Caco-2 (cell line): ENCODE measurements around the gene POLR1E. TPM values are rescaled to one million over a fixed set of nuclear protein-coding genes. Genes with fewer than 3 reads are reported as not detected.
A peak's percentile ranks its signal among the peaks of the same experiment; 100 is the strongest.

Experiments used
- BruUV-seq: library from RNA; stranded (reverse); fragments of 400-500 nt; replicated peaks from 2 replicates; lab custom pipeline; 2021; lab: Mats Ljungman, UMichigan
- CTCF ChIA-PET: fragments of 300-600 bp; sonication (Branson Sonifier 250); formaldehyde crosslinking; loops from one replicate; lab custom pipeline; 2022; ENCODE audit warnings: antibody characterized with exemption; lab: Charles Lee
- POLR2A ChIA-PET: fragments of 300-600 bp; sonication (Branson Sonifier 250); formaldehyde crosslinking; loops from one replicate; lab custom pipeline; 2022; ENCODE audit warnings: antibody characterized with exemption; lab: Charles Lee
- DNase-seq, 2 experiments: peaks; one replicate each; pipeline versions ENCODE4 v3.0.0 to v3.0.0-alpha.2; 2020 to 2022
- H3K27me3 ChIP-seq: replicated peaks from 2 replicates; pipeline ENCODE4 v1.6.0; 2011; ENCODE audit warnings: low read length; ENCODE audit not compliant: control insufficient read depth, insufficient read depth
- H3K36me3 ChIP-seq: 2 replicates; pipeline ENCODE4 v1.5.1; 2011; ENCODE audit warnings: low read length; ENCODE audit not compliant: control insufficient read depth, insufficient read depth
- H3K4me1 ChIP-seq: fragments of 250-450 bp; sonication (Bioruptor Pico); 2 replicates; pipeline ENCODE4 v1.5.1; 2020; ENCODE audit warnings: mild to moderate bottlenecking
- H3K4me3 ChIP-seq: 2 replicates; pipeline ENCODE4 v1.5.1; 2011; ENCODE audit warnings: low read depth, mild to moderate bottlenecking, control low read depth, low read length
- H3K9me3 ChIP-seq: fragments of 250-450 bp; sonication (Bioruptor Pico); 2 replicates; pipeline ENCODE4 v1.5.1; 2020; ENCODE audit warnings: mild to moderate bottlenecking, moderate library complexity
- H3K27ac Mint-ChIP-seq: one replicate; pipeline ENCODE4 v1.8.0; 2022; ENCODE audit warnings: mixed read lengths; ENCODE audit not compliant: unreplicated experiment
- H3K27me3 Mint-ChIP-seq: one replicate; pipeline ENCODE4 v1.8.0; 2022; ENCODE audit warnings: mixed read lengths; ENCODE audit not compliant: insufficient read depth, unreplicated experiment
- H3K36me3 Mint-ChIP-seq: one replicate; pipeline ENCODE4 v1.8.0; 2022; ENCODE audit warnings: mild to moderate bottlenecking, mixed read lengths; ENCODE audit not compliant: insufficient read depth, unreplicated experiment
- H3K4me1 Mint-ChIP-seq: one replicate; pipeline ENCODE4 v1.8.0; 2022; ENCODE audit warnings: low read depth, mixed read lengths; ENCODE audit not compliant: unreplicated experiment
- H3K4me3 Mint-ChIP-seq: one replicate; pipeline ENCODE4 v1.8.0; 2022; ENCODE audit warnings: mild to moderate bottlenecking, moderate library complexity, mixed read lengths; ENCODE audit not compliant: unreplicated experiment
- H3K9me3 Mint-ChIP-seq: one replicate; pipeline ENCODE4 v1.8.0; 2022; ENCODE audit warnings: mixed read lengths; ENCODE audit not compliant: unreplicated experiment
- CTCF ChIP-seq, 2 experiments: fragments of 200-600 bp in 1 of 2; IDR thresholded peaks; 1 replicate in 1 of 2; 2 replicates in 1 of 2; pipeline versions ENCODE4 v1.5.1 to v1.8.0; 2011 to 2022; ENCODE audit warnings: antibody characterized with exemption in 1 of 2, control low read depth in 1 of 2, inconsistent platforms in 1 of 2, low read depth in 1 of 2, low read length in 1 of 2, mild to moderate bottlenecking in 1 of 2, moderate library complexity in 1 of 2; ENCODE audit not compliant: insufficient read depth in 1 of 2, severe bottlenecking in 1 of 2, unreplicated experiment in 1 of 2
- intact Hi-C: fragments of 100-400 bp; cut with micrococcal nuclease; formaldehyde crosslinking; loops from one replicate; pipeline ENCODE4 v1.10.0; 2022; ENCODE audit not compliant: unreplicated experiment
- total RNA-seq: library from RNA; stranded (reverse); gene quantifications from 2 replicates; pipeline ENCODE4 v1.2.3, GENCODE V29; 2022

Gene POLR1E
- total RNA-seq, 1 experiment from 2014 or later: 33.4 TPM

- intact Hi-C loops: no loop called here
- TF ChIP-seq CTCF (IDR thresholded peaks at IDR 0.05; ENCODE audit: insufficient read depth in 1 of 2, low read depth in 1 of 2, low read length in 1 of 2, severe bottlenecking in 1 of 2, unreplicated experiment in 1 of 2): no peak
Observed at GRCh38 chr9:37455884-37456647, 29.7 kb upstream of the POLR1E start.

GRCh38 chr9:37456817-37457216 lies 28.9 kb upstream of the POLR1E start:
- Mint-ChIP-seq H3K9me3 (no peaks in the 10 kb centered on the region), H3K36me3 (peaks cover 9% of the 10 kb centered on the region), H3K27ac (no peak overlapping the region), H3K4me1 (peaks cover 22% of the 10 kb centered on the region), H3K27me3 (no peaks in the 10 kb centered on the region), H3K4me3 (no peak overlapping the region)
- H3K36me3 ChIP-seq: no peaks in the 10 kb centered on the region
- no peak for TF ChIP-seq CTCF (IDR thresholded peaks at IDR 0.05; ENCODE audit: insufficient read depth in 1 of 2, low read depth in 1 of 2, low read length in 1 of 2, severe bottlenecking in 1 of 2, unreplicated experiment in 1 of 2)
- H3K4me1 ChIP-seq: peaks cover 6% of the 10 kb centered on the region; the same call in 1 of the 2 replicates
- DNase-seq: no peak
- ChIA-PET CTCF (no interaction called here), POLR2A (interaction anchor here (0.6 to 1.8 kb wide), 2 partner anchors 8 to 373 kb away, joined by 3 to 7 read pairs; partner anchors contain the start of gene ZBTB5)
- intact Hi-C loops: no loop called here
- H3K4me3 ChIP-seq: no peak overlapping the region
- no peaks in the 10 kb centered on the region for H3K27me3 ChIP-seq
- H3K9me3 ChIP-seq: no peaks in the 10 kb centered on the region
- no TSS peak for BruUV-seq

More at GRCh38 chr9:37455884-37456647, 29.7 kb upstream of the POLR1E start:
- no TSS peak for BruUV-seq
- H3K27me3 ChIP-seq: no peaks in the 10 kb centered on the region
- peaks cover 9% of the 10 kb centered on the region for H3K36me3 Mint-ChIP-seq
- H3K4me3 ChIP-seq: no peak overlapping the region
- H3K27me3 Mint-ChIP-seq: no peaks in the 10 kb centered on the region
- peaks cover 22% of the 10 kb centered on the region for H3K4me1 Mint-ChIP-seq
- no peaks in the 10 kb centered on the region for H3K36me3 ChIP-seq
- H3K27ac Mint-ChIP-seq: no peak overlapping the region
- no peak overlapping the region for H3K4me3 Mint-ChIP-seq
- H3K9me3 Mint-ChIP-seq: no peaks in the 10 kb centered on the region
- POLR2A ChIA-PET: interaction anchor here (1.8 kb wide), 1 partner anchor 9 kb away, joined by 7 read pairs; the partner anchor contains the start of gene ZBTB5
- no peaks in the 10 kb centered on the region for H3K9me3 ChIP-seq
- DNase-seq: no peak
- H3K4me1 ChIP-seq: peaks cover 6% of the 10 kb centered on the region; the same call in 1 of the 2 replicates
- CTCF ChIA-PET: interaction anchor here (0.6 kb wide), 1 partner anchor 29 kb away, joined by 4 read pairs; no protein-coding TSS in a partner anchor

- CTCF ChIA-PET: no interaction called here
- no peaks in the 10 kb centered on the region for H3K36me3 ChIP-seq
- Mint-ChIP-seq H3K27me3 (no peaks in the 10 kb centered on the region), H3K9me3 (no peaks in the 10 kb centered on the region), H3K4me1 (peaks cover 21% of the 10 kb centered on the region), H3K4me3 (peak overlapping the region; percentile 95), H3K27ac (peak overlapping the region; percentile 96), H3K36me3 (peaks cover 25% of the 10 kb centered on the region)
- TF ChIP-seq CTCF (IDR thresholded peaks at IDR 0.05; ENCODE audit: insufficient read depth in 1 of 2, low read depth in 1 of 2, low read length in 1 of 2, severe bottlenecking in 1 of 2, unreplicated experiment in 1 of 2): no peak
- intact Hi-C loops: loop anchor here (2.0 kb wide), 3 partner anchors 21 to 49 kb away; partner anchors contain the start of genes GRHPR and POLR1E
- POLR2A ChIA-PET: no interaction called here
- peaks cover 12% of the 10 kb centered on the region for H3K4me1 ChIP-seq
- H3K27me3 ChIP-seq: no peaks in the 10 kb centered on the region
- DNase-seq: no peak
- no peaks in the 10 kb centered on the region for H3K9me3 ChIP-seq
- H3K4me3 ChIP-seq: peak overlapping the region; percentile 89
- no TSS peak for BruUV-seq
Observed at GRCh38 chr9:37464006-37464405, 21.7 kb upstream of the POLR1E start.
